NCI-H1105 treated with DMSO at 0.1 percent for 48 hours (cell line): ENCODE measurements around the gene PPARD.
A peak's percentile ranks its signal among the peaks of the same experiment; 100 is the strongest.
"Not testable (repeated sequence)": the region's sequence is repeated elsewhere in the genome, so short reads cannot be mapped to it uniquely, and the experiment has no call there.

ENCODE experiments used
- DNase-seq: peaks from one replicate; lab custom pipeline; 2025; lab: John Stamatoyannopoulos, UW

Gene PPARD

GRCh38 chr6:35312076-35312800 is 30.1 kb upstream of the PPARD start:
- DNase-seq = no peak

- no peak for DNase-seq
Measured at GRCh38 chr6:35312807-35313206, 29.6 kb upstream of the PPARD start.

- peak; percentile 67 for DNase-seq
Measured at GRCh38 chr6:35317483-35318195, 24.7 kb upstream of the PPARD start.

- peak; percentile 85 for DNase-seq
Measured at GRCh38 chr6:35318196-35319171, 23.9 kb upstream of the PPARD start.

GRCh38 chr6:35319346-35320030 is 22.9 kb upstream of the PPARD start:
- DNase-seq = no peak

- no peak for DNase-seq
Measured at GRCh38 chr6:35320031-35320410, 22.3 kb upstream of the PPARD start.

- no peak for DNase-seq
Measured at GRCh38 chr6:35321091-35321490, 21.3 kb upstream of the PPARD start.

- DNase-seq = peak; percentile 24
Measured at GRCh38 chr6:35327349-35328027, 14.9 kb upstream of the PPARD start.

GRCh38 chr6:35328108-35328723 is 14.1 kb upstream of the PPARD start:
- no peak for DNase-seq

- not testable (repeated sequence) for DNase-seq
Measured at GRCh38 chr6:35328965-35329364, 13.4 kb upstream of the PPARD start.

- no peak for DNase-seq
Measured at GRCh38 chr6:35330541-35331119, 11.7 kb upstream of the PPARD start.

GRCh38 chr6:35332074-35332887 is 10.1 kb upstream of the PPARD start:
- peak; percentile 11 for DNase-seq

GRCh38 chr6:35341557-35341956 is 801 bp upstream of the PPARD start:
- DNase-seq = no peak

GRCh38 chr6:35343092-35343834 is 905 bp downstream of the PPARD start:
- DNase-seq = no peak

GRCh38 chr6:35343835-35344550 is 1.6 kb downstream of the PPARD start:
- no peak for DNase-seq

- no peak for DNase-seq
Measured at GRCh38 chr6:35351422-35351821, 9.1 kb downstream of the PPARD start.

GRCh38 chr6:35352735-35353134 is 10.4 kb downstream of the PPARD start:
- no peak for DNase-seq
